ENCODE results near the gene NCK2. TPM values are rescaled to one million over a fixed set of nuclear protein-coding genes. Genes with fewer than 3 reads are reported as not detected.
A peak's percentile ranks its signal among the peaks of the same experiment; 100 is the strongest.

The NCK2 gene
- total and polyA plus RNA-seq, 2 donors = 14.5 to 31.4 TPM

DNA sequence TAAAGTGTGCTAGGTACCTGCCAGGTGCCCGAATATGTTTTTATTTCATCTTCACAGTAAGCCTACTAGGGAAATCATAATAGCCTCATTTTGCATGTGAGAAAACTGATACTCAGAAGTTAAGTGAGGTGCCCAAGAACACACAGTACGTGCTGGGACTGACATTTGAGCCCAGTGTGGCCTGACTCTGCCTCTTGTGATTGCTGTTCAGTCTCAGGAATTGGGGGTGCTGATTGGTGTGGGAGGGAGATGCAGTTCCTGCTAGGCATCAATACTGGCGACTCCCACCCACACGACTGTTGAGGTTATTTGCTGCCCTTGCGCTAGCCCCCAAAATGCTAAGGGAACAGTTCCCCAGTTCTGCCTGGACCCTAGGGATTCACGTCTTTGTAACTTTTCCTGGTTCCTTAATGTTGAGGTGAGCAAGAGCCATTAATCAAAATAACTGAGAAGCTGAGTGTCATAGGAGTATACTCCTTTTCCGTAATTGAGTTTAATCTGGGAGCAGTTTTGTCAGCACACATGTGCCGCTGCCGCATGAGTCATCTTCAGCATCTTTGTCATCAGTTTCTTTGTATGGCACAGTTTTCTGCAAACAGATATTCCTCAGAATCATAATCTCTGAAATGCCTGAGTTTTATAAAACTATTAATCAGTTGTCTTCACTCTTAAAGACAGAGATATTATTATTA is 120.7 kb downstream of the NCK2 start:
- Histone ChIP-seq H3K27me3 (ENCODE audit: control insufficient read depth in 2 of 2, insufficient read depth in 1 of 2, low read length in 1 of 2) (no peaks in the 10 kb centered on the region), H3K27ac (ENCODE audit: low read depth in 1 of 2, low read length in 1 of 2) (no peak overlapping the region), H3K9me3 (ENCODE audit: control insufficient read depth in 2 of 2, insufficient read depth in 1 of 2, low read length in 1 of 2) (no peaks in the 10 kb centered on the region), H3K4me3 (ENCODE audit: low read length in 2 of 2) (no peak overlapping the region), H3K4me1 (ENCODE audit: control insufficient read depth in 2 of 2, insufficient read depth in 2 of 2, low read length in 2 of 2) (peaks cover 7 to 33% of the 10 kb centered on the region in 2 donors), H3K36me3 (ENCODE audit: control insufficient read depth in 2 of 2, insufficient read depth in 2 of 2, low read length in 1 of 2) (peaks cover 8 to 11% of the 10 kb centered on the region in 2 donors)
- WGBS = 96% methylated on average over 9 of the region's 9 CpGs
- DNase-seq (ENCODE audit: low read depth in 6 of 9, low spot score in 9 of 9) = no peak

DNA sequence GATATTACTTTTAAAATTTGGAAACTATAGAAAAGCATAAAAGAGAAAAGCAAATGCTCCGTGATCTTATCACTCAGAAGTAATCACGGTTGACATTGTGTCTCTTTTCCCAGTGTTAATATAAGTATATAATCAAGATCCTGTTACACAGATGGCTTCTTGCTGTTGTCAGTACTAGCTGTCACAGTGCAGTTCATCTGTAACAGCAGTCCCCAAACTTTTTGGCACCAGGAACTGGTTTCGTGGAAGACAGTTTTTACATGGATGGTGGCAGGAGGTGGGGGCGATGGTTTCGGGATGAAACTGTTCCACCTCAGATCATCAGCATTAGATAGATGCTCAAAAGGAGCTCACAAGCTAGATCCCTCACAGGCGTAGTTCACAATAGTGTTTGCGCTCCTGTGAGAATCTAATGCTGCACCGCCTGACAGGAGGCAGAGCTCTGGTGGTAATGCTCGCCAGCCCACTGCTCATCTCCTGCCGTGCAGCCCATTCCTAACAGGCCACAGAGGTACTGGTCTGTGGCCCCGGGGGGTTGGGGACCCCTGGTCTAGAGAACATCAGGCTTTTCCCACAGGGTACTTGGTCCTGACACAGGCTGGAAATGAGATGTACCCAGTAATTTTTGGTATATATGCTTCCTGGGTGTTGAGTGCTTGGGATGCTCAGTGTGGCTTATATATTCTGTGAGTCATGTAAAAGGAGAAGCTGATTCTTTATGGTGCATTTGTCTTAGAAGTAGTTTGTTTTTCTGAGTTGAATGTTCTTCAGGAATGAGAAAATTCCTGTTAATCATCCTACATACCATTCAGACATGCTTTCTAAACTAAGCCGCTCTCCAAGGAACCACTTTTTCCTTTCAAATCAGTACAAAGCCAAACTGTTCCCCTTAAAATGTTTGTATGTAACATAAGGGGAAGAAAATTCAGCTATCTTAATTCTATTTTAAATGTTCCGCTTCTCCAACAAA is 121.8 kb downstream of the NCK2 start:
- Histone ChIP-seq H3K36me3 (ENCODE audit: control insufficient read depth in 2 of 2, insufficient read depth in 2 of 2, low read length in 1 of 2) (peaks cover 10 to 11% of the 10 kb centered on the region in 2 donors), H3K27ac (ENCODE audit: low read depth in 1 of 2, low read length in 1 of 2) (no peak overlapping the region), H3K4me3 (ENCODE audit: low read length in 2 of 2) (no peak overlapping the region), H3K4me1 (ENCODE audit: control insufficient read depth in 2 of 2, insufficient read depth in 2 of 2, low read length in 2 of 2) (peaks cover 7 to 27% of the 10 kb centered on the region in 2 donors), H3K27me3 (ENCODE audit: control insufficient read depth in 2 of 2, insufficient read depth in 1 of 2, low read length in 1 of 2) (no peaks in the 10 kb centered on the region), H3K9me3 (ENCODE audit: control insufficient read depth in 2 of 2, insufficient read depth in 1 of 2, low read length in 1 of 2) (no peaks in the 10 kb centered on the region)
- 94% methylated on average over 13 of the region's 13 CpGs for WGBS
- no peak for DNase-seq (ENCODE audit: low read depth in 6 of 9, low spot score in 9 of 9)

DNA sequence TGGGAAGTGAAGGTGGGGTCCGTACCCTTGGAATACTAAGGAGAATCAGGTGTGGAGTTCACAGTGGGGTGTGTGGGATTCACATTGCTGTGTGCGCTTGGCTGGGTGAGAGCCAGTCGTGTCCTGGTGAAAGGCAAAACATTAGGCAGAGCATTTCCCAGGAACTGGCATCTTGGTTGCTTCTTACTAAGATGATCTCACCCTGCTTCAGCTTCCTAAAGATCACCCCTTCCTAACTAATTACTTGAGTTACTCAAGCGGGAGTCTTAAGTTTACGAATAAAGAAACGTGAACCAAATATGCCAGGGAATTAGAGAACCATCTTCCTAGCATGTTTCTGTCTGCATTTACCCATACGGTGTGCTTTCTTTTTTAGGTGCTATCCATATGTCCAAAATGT is 122.9 kb downstream of the NCK2 start:
- no peak for DNase-seq (ENCODE audit: low read depth in 6 of 9, low spot score in 9 of 9)
- Histone ChIP-seq H3K4me3 (ENCODE audit: low read length in 2 of 2) (no peak overlapping the region), H3K27ac (ENCODE audit: low read depth in 1 of 2, low read length in 1 of 2) (no peak overlapping the region), H3K27me3 (ENCODE audit: control insufficient read depth in 2 of 2, insufficient read depth in 1 of 2, low read length in 1 of 2) (no peaks in the 10 kb centered on the region), H3K9me3 (ENCODE audit: control insufficient read depth in 2 of 2, insufficient read depth in 1 of 2, low read length in 1 of 2) (no peaks in the 10 kb centered on the region), H3K4me1 (ENCODE audit: control insufficient read depth in 2 of 2, insufficient read depth in 2 of 2, low read length in 2 of 2) (peaks cover 7 to 24% of the 10 kb centered on the region in 2 donors), H3K36me3 (ENCODE audit: control insufficient read depth in 2 of 2, insufficient read depth in 2 of 2, low read length in 1 of 2) (peaks cover 7 to 14% of the 10 kb centered on the region in 2 donors)
- WGBS = 97% methylated on average over 7 of the region's 7 CpGs

DNA sequence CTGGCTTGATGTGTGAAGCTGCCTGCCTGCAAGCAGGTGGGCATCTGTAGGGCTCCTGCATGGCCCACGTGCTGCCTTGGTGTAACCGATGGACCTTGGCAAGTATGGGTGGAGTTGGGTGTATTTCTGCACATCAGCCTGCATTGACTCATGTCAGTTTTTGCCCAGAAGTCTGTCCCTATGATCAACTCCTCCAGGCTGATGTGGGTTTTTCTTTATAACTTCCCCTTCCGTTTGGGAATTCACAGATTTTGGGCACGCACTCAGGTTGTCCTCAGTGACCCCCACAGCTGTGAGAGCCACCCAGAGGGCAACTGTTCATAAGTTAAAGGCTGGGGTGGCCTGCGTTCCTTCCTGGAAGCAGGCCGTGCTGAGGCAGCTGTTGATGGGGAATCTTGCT is 123.3 kb downstream of the NCK2 start:
- Histone ChIP-seq H3K4me1 (ENCODE audit: control insufficient read depth in 2 of 2, insufficient read depth in 2 of 2, low read length in 2 of 2) (peaks cover 7 to 24% of the 10 kb centered on the region in 2 donors), H3K4me3 (ENCODE audit: low read length in 2 of 2) (no peak overlapping the region), H3K27ac (ENCODE audit: low read depth in 1 of 2, low read length in 1 of 2) (no peak overlapping the region), H3K36me3 (ENCODE audit: control insufficient read depth in 2 of 2, insufficient read depth in 2 of 2, low read length in 1 of 2) (peaks cover 7 to 16% of the 10 kb centered on the region in 2 donors), H3K27me3 (ENCODE audit: control insufficient read depth in 2 of 2, insufficient read depth in 1 of 2, low read length in 1 of 2) (no peaks in the 10 kb centered on the region), H3K9me3 (ENCODE audit: control insufficient read depth in 2 of 2, insufficient read depth in 1 of 2, low read length in 1 of 2) (no peaks in the 10 kb centered on the region)
- no peak for DNase-seq (ENCODE audit: low read depth in 6 of 9, low spot score in 9 of 9)
- 91% methylated on average over 6 of the region's 6 CpGs for WGBS

DNA sequence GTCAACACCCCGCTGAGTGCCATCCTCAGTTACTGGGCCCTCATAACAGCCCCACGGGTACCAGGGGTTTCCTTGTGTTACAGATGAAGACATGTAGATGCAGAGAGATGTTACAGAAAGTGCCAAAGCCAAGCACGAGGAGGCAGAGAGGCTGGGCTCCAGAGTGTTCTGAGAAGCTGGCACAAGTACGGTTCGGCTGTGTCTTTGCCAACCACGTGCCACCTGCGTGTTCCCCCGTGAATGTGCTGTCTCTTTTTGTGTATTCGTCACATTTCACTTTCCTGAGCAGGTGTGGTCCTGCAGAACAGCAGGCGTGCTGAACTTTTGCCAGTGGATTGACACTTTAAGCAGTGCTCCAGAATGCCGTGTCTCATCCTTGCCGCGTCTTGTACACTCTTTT is 124.6 kb downstream of the NCK2 start:
- Histone ChIP-seq H3K4me3 (ENCODE audit: low read length in 2 of 2) (no peak overlapping the region), H3K4me1 (ENCODE audit: control insufficient read depth in 2 of 2, insufficient read depth in 2 of 2, low read length in 2 of 2) (peaks cover 7 to 25% of the 10 kb centered on the region in 2 donors), H3K27ac (ENCODE audit: low read depth in 1 of 2, low read length in 1 of 2) (no peak overlapping the region), H3K27me3 (ENCODE audit: control insufficient read depth in 2 of 2, insufficient read depth in 1 of 2, low read length in 1 of 2) (no peaks in the 10 kb centered on the region), H3K9me3 (ENCODE audit: control insufficient read depth in 2 of 2, insufficient read depth in 1 of 2, low read length in 1 of 2) (no peaks in the 10 kb centered on the region), H3K36me3 (ENCODE audit: control insufficient read depth in 2 of 2, insufficient read depth in 2 of 2, low read length in 1 of 2) (peaks cover 3 to 17% of the 10 kb centered on the region in 2 donors)
- peak in 1 of 9 donors; percentile 18 for DNase-seq (ENCODE audit: low read depth in 6 of 9, low spot score in 9 of 9)
- WGBS = 64% methylated on average over 13 of the region's 13 CpGs

DNA sequence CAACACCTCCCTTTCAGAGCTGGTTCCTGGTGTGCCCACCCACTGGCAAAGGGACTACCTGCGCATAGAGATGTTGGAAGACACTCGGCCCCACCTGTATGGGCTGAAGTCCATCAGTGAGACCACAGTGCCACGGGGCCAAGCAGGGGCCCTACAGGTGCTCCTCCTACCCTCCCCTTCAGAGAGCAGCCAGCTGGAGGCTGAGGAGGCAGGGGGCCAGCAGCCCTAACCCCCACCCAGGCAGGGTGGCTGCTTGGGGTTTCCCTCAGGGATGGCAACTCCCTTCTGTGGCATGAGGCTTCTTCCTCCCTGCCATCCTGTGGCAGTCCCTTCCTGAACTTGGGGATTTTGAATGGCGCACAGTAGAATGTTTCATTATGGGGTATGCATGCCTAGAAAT is 125.3 kb downstream of the NCK2 start:
- Histone ChIP-seq H3K4me3 (ENCODE audit: low read length in 2 of 2) (no peak overlapping the region), H3K27me3 (ENCODE audit: control insufficient read depth in 2 of 2, insufficient read depth in 1 of 2, low read length in 1 of 2) (no peaks in the 10 kb centered on the region), H3K36me3 (ENCODE audit: control insufficient read depth in 2 of 2, insufficient read depth in 2 of 2, low read length in 1 of 2) (peaks cover 3 to 13% of the 10 kb centered on the region in 2 donors), H3K4me1 (ENCODE audit: control insufficient read depth in 2 of 2, insufficient read depth in 2 of 2, low read length in 2 of 2) (peaks cover 7 to 22% of the 10 kb centered on the region in 2 donors), H3K27ac (ENCODE audit: low read depth in 1 of 2, low read length in 1 of 2) (no peak overlapping the region), H3K9me3 (ENCODE audit: control insufficient read depth in 2 of 2, insufficient read depth in 1 of 2, low read length in 1 of 2) (no peaks in the 10 kb centered on the region)
- 90% methylated on average over 4 of the region's 4 CpGs for WGBS
- DNase-seq (ENCODE audit: low read depth in 6 of 9, low spot score in 9 of 9) = no peak

DNA sequence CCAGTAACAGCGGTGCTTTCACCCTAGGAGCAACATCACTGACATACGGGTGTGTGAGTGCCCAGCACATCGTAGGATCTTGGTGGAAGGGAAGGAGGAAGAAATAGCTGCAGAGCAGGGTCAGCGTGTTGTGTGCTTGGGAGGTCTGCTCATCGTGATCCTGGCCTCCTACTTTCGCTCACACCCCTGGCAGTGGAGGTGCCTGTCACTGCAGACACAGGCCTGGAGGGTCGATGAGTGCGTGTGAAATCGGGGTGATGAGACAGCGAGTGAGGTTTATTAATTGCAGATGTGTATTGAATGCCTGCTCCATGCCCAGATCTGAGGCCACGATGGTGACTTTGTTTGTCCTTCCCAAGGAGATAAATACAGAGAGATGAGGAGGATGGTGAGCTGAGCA is 126.1 kb downstream of the NCK2 start:
- WGBS = 98% methylated on average over 11 of the region's 11 CpGs
- Histone ChIP-seq H3K27ac (ENCODE audit: low read depth in 1 of 2, low read length in 1 of 2) (no peak overlapping the region), H3K4me1 (ENCODE audit: control insufficient read depth in 2 of 2, insufficient read depth in 2 of 2, low read length in 2 of 2) (peaks cover 7 to 27% of the 10 kb centered on the region in 2 donors), H3K4me3 (ENCODE audit: low read length in 2 of 2) (no peak overlapping the region), H3K27me3 (ENCODE audit: control insufficient read depth in 2 of 2, insufficient read depth in 1 of 2, low read length in 1 of 2) (no peaks in the 10 kb centered on the region), H3K9me3 (ENCODE audit: control insufficient read depth in 2 of 2, insufficient read depth in 1 of 2, low read length in 1 of 2) (no peaks in the 10 kb centered on the region), H3K36me3 (ENCODE audit: control insufficient read depth in 2 of 2, insufficient read depth in 2 of 2, low read length in 1 of 2) (peaks cover 0 to 13% of the 10 kb centered on the region in 2 donors)
- no peak for DNase-seq (ENCODE audit: low read depth in 6 of 9, low spot score in 9 of 9)

DNA sequence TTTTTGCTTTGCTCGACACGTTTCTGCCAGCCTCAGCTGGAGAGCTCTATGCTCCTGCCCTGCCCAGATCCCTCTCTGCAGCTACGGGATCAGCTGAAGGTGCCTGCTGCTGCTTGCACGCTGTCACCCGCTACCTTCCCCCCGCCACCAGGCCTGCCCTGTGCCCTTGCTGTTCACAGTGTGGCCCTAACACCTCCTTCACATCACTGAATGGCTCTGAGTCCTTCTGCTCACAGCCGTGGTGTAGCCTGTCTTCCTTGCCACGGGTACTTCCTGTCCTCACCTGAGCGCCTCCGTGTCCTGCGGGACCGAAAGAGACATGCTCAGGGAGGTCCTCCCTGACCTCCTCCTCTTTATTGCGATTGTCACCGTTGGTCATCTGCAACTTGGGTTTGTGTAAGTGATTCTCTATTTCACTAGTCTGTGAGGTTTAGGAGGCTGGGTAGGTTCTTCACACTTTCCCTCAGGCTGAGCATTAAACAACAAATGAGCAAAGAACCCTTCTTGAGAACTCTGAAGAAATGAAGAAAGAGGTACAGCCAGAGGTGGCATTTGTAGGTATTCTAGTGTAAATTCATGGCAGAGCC is 127.5 kb downstream of the NCK2 start:
- peak overlapping the region in 1 of 2 donors; percentile 21 for H3K27ac ChIP-seq (ENCODE audit: low read depth in 1 of 2, low read length in 1 of 2)
- peaks cover 7 to 27% of the 10 kb centered on the region in 2 donors for H3K4me1 ChIP-seq (ENCODE audit: control insufficient read depth in 2 of 2, insufficient read depth in 2 of 2, low read length in 2 of 2)
- 92% methylated on average over 14 of the region's 14 CpGs for WGBS

DNA sequence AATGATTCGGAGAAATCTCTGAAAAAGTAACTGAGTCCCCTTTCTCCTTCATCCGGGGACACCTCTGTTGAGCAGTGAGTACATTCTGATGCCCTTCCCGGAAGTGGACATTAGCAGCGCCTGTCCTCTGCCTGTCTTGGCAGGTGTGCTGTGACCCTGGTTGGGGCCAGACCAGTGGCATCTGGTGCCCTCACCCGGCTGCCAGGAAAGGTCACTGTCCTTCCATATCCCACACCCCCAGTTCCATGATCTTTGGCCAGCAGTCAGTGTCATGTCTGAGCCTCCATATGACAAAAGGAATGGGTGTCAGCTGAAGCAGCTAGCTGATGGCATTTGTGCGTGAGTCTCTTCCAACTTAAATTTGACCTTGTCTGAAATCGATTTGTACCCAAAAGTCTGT is 128.1 kb downstream of the NCK2 start:
- Histone ChIP-seq H3K9me3 (ENCODE audit: control insufficient read depth in 2 of 2, insufficient read depth in 1 of 2, low read length in 1 of 2) (no peaks in the 10 kb centered on the region), H3K27me3 (ENCODE audit: control insufficient read depth in 2 of 2, insufficient read depth in 1 of 2, low read length in 1 of 2) (no peaks in the 10 kb centered on the region), H3K4me1 (ENCODE audit: control insufficient read depth in 2 of 2, insufficient read depth in 2 of 2, low read length in 2 of 2) (peaks cover 7 to 28% of the 10 kb centered on the region in 2 donors), H3K27ac (ENCODE audit: low read depth in 1 of 2, low read length in 1 of 2) (no peak overlapping the region), H3K36me3 (ENCODE audit: control insufficient read depth in 2 of 2, insufficient read depth in 2 of 2, low read length in 1 of 2) (peaks cover 2 to 13% of the 10 kb centered on the region in 2 donors), H3K4me3 (ENCODE audit: low read length in 2 of 2) (no peak overlapping the region)
- DNase-seq (ENCODE audit: low read depth in 6 of 9, low spot score in 9 of 9) = no peak
- WGBS = 97% methylated on average over 7 of the region's 7 CpGs

More for the DNA sequence above, 127.5 kb downstream of the NCK2 start:
- H3K9me3 ChIP-seq (ENCODE audit: control insufficient read depth in 2 of 2, insufficient read depth in 1 of 2, low read length in 1 of 2) = no peaks in the 10 kb centered on the region
- H3K36me3 ChIP-seq (ENCODE audit: control insufficient read depth in 2 of 2, insufficient read depth in 2 of 2, low read length in 1 of 2) = peaks cover 2 to 13% of the 10 kb centered on the region in 2 donors
- DNase-seq (ENCODE audit: low read depth in 6 of 9, low spot score in 9 of 9) = no peak
- no peak overlapping the region for H3K4me3 ChIP-seq (ENCODE audit: low read length in 2 of 2)
- H3K27me3 ChIP-seq (ENCODE audit: control insufficient read depth in 2 of 2, insufficient read depth in 1 of 2, low read length in 1 of 2) = no peaks in the 10 kb centered on the region

Measured in thymus (tissue), 11 donors.